Activated T-cell treated with anti-CD3 and anti-CD28 coated beads for 24 hours (primary cell): ENCODE measurements around the gene TUBB2A.
"Not testable (repeated sequence)": the region's sequence is repeated elsewhere in the genome, so short reads cannot be mapped to it uniquely, and the experiment has no call there.

Source experiments
- DNase-seq: peaks from one replicate; pipeline ENCODE4 v3.0.0-alpha.2; 2020; ENCODE audit warnings: low read depth

The TUBB2A gene

GRCh38 chr6:3157131-3157933, at the start of gene TUBB2A:
TSS of gene TUBB2A (minus strand) at chr6:3157544. CDS start at chr6:3157463, 81 bp downstream.
- DNase-seq = peak; percentile 77

GRCh38 chr6:3206339-3207015, 49.1 kb upstream of the TUBB2A start:
- no peak for DNase-seq

GRCh38 chr6:3205913-3206312, 48.6 kb upstream of the TUBB2A start:
- no peak for DNase-seq

GRCh38 chr6:3204921-3205320, 47.6 kb upstream of the TUBB2A start:
- no peak for DNase-seq

- DNase-seq = no peak
These were observed 45.8 kb upstream of the TUBB2A start for GRCh38 chr6:3202999-3203696.

GRCh38 chr6:3201388-3201787, 44.0 kb upstream of the TUBB2A start:
- no peak for DNase-seq

GRCh38 chr6:3200682-3201081, 43.3 kb upstream of the TUBB2A start:
- no peak for DNase-seq

- no peak for DNase-seq
These were observed 42.0 kb upstream of the TUBB2A start for GRCh38 chr6:3199382-3199781.

GRCh38 chr6:3197734-3198133, 40.4 kb upstream of the TUBB2A start:
- not testable (repeated sequence) for DNase-seq

GRCh38 chr6:3196770-3197169, 39.4 kb upstream of the TUBB2A start:
- DNase-seq = no peak

GRCh38 chr6:3195695-3196497, 38.6 kb upstream of the TUBB2A start:
- no peak for DNase-seq

- no peak for DNase-seq
These were observed 38.0 kb upstream of the TUBB2A start for GRCh38 chr6:3195420-3195694.

GRCh38 chr6:3194535-3195419, 37.4 kb upstream of the TUBB2A start:
- no peak for DNase-seq

- DNase-seq = no peak
These were observed 35.9 kb upstream of the TUBB2A start for GRCh38 chr6:3193102-3193849.

GRCh38 chr6:3190779-3191178, 33.4 kb upstream of the TUBB2A start:
- DNase-seq = no peak

- DNase-seq = no peak
These were observed 32.7 kb upstream of the TUBB2A start for GRCh38 chr6:3190056-3190455.

- DNase-seq = not testable (repeated sequence)
These were observed 31.8 kb upstream of the TUBB2A start for GRCh38 chr6:3189192-3189591.

- DNase-seq = no peak
These were observed 30.9 kb upstream of the TUBB2A start for GRCh38 chr6:3188262-3188661.

- no peak for DNase-seq
These were observed 29.6 kb upstream of the TUBB2A start for GRCh38 chr6:3186974-3187382.

GRCh38 chr6:3183066-3183465, 25.7 kb upstream of the TUBB2A start:
- no peak for DNase-seq

GRCh38 chr6:3181105-3181504, 23.8 kb upstream of the TUBB2A start:
- no peak for DNase-seq
